NCI-H460 (cell line): Measurements from ENCODE around the gene CHSY3. TPM values are rescaled to one million over a fixed set of nuclear protein-coding genes. Genes with fewer than 3 reads are reported as not detected.

Experiments
- DNase-seq: peaks from one replicate; pipeline ENCODE4 v3.0.0-alpha.2; 2016; ENCODE audit warnings: low read depth; ENCODE audit errors: extremely low read depth
- total RNA-seq: library from RNA; depleted of rRNA; stranded (reverse); fragments of >200 nt; shearing (Covaris generic); gene quantifications from 2 replicates; pipeline ENCODE4 v1.2.3, GENCODE V29; 2014

CHSY3 gene
- total RNA-seq, 1 experiment from 2014 or later = 11.0 TPM

GRCh38 chr5:130077007-130077406, 172.7 kb downstream of the CHSY3 start:
- DNase-seq = no peak

GRCh38 chr5:130078661-130079060, 174.4 kb downstream of the CHSY3 start:
- no peak for DNase-seq

GRCh38 chr5:130090569-130091270, 186.5 kb downstream of the CHSY3 start:
- DNase-seq = no peak

- DNase-seq = no peak
These were observed 188.7 kb downstream of the CHSY3 start for GRCh38 chr5:130092991-130093390.

- no peak for DNase-seq
These were observed 192.2 kb downstream of the CHSY3 start for GRCh38 chr5:130096483-130096882.

GRCh38 chr5:130099008-130099407, 194.7 kb downstream of the CHSY3 start:
- DNase-seq = no peak

- no peak for DNase-seq
These were observed 198.1 kb downstream of the CHSY3 start for GRCh38 chr5:130102375-130102774.

GRCh38 chr5:130102960-130103359, 198.7 kb downstream of the CHSY3 start:
- DNase-seq = no peak

- peak; percentile 14 for DNase-seq
These were observed 200.8 kb downstream of the CHSY3 start for GRCh38 chr5:130104895-130105688.

- DNase-seq = no peak
These were observed 202.2 kb downstream of the CHSY3 start for GRCh38 chr5:130106480-130106879.

GRCh38 chr5:130109152-130109551, 204.9 kb downstream of the CHSY3 start:
- peak; percentile 63 for DNase-seq

GRCh38 chr5:130110328-130110727, 206.1 kb downstream of the CHSY3 start:
- no peak for DNase-seq

GRCh38 chr5:130111746-130112145, 207.5 kb downstream of the CHSY3 start:
- DNase-seq = no peak

GRCh38 chr5:130112246-130112645, 208.0 kb downstream of the CHSY3 start:
- no peak for DNase-seq

- no peak for DNase-seq
These were observed 211.4 kb downstream of the CHSY3 start for GRCh38 chr5:130115686-130116085.

GRCh38 chr5:130116462-130116861, 212.2 kb downstream of the CHSY3 start:
- no peak for DNase-seq

- no peak for DNase-seq
These were observed 212.7 kb downstream of the CHSY3 start for GRCh38 chr5:130116972-130117371.

GRCh38 chr5:130126746-130127145, 222.5 kb downstream of the CHSY3 start:
- DNase-seq = no peak

- peak; percentile 34 for DNase-seq
These were observed 231.2 kb downstream of the CHSY3 start for GRCh38 chr5:130135506-130135905.

- DNase-seq = no peak
These were observed 232.0 kb downstream of the CHSY3 start for GRCh38 chr5:130136300-130136699.

GRCh38 chr5:130137681-130138080, 233.4 kb downstream of the CHSY3 start:
- no peak for DNase-seq

GRCh38 chr5:130138406-130139045, 234.3 kb downstream of the CHSY3 start:
- DNase-seq = no peak
